Liver (tissue), 9 donors: ENCODE results near the gene CASP3. TPM values are rescaled to one million over a fixed set of nuclear protein-coding genes. Genes with fewer than 3 reads are reported as not detected.
"Not testable (repeated sequence)": the region's sequence is repeated elsewhere in the genome, so short reads cannot be mapped to it uniquely, and the experiment has no call there.

Experiments
- DNase-seq: peaks from one replicate; pipeline ENCODE4 v3.0.0-alpha.2; 2017; ENCODE audit warnings: low spot score
- H3K27ac ChIP-seq, 2 donors: one replicate each; pipeline ENCODE4 v1.7.0; 2013; ENCODE audit warnings: inconsistent platforms in 2 of 2, low read length in 2 of 2, control low read depth in 1 of 2, low read depth in 1 of 2, mild to moderate bottlenecking in 1 of 2
- H3K27me3 ChIP-seq, 4 donors: one replicate each; pipeline versions ENCODE4 v1.6.1 to v1.7.0; 2013; ENCODE audit warnings: low read length in 3 of 4, inconsistent platforms in 1 of 4, mild to moderate bottlenecking in 1 of 4, moderate library complexity in 1 of 4; ENCODE audit not compliant: control insufficient read depth in 4 of 4, insufficient read depth in 4 of 4
- H3K36me3 ChIP-seq, 4 donors: one replicate each; pipeline versions ENCODE4 v1.6.1 to v1.7.0; 2013; ENCODE audit warnings: low read length in 3 of 4, mild to moderate bottlenecking in 3 of 4, low read depth in 1 of 4, moderate library complexity in 1 of 4; ENCODE audit not compliant: control insufficient read depth in 4 of 4, insufficient read depth in 3 of 4
- H3K4me1 ChIP-seq, 4 donors: one replicate each; pipeline versions ENCODE4 v1.6.1 to v1.7.0; 2013; ENCODE audit warnings: low read length in 3 of 4, mild to moderate bottlenecking in 3 of 4, moderate library complexity in 1 of 4; ENCODE audit not compliant: control insufficient read depth in 4 of 4, insufficient read depth in 4 of 4
- H3K4me3 ChIP-seq, 3 donors: one replicate each; pipeline versions ENCODE4 v1.6.1 to v1.7.0; 2013; ENCODE audit warnings: low read length in 3 of 3, control low read depth in 1 of 3, low read depth in 1 of 3, mild to moderate bottlenecking in 1 of 3
- H3K9ac ChIP-seq, 2 donors: one replicate each; pipeline ENCODE4 v1.7.0; 2013; ENCODE audit warnings: low read length in 2 of 2, mild to moderate bottlenecking in 2 of 2, moderate library complexity in 2 of 2, control low read depth in 1 of 2, low read depth in 1 of 2
- H3K9me3 ChIP-seq, 4 donors: one replicate each; pipeline versions ENCODE4 v1.6.1 to v1.7.0; 2013; ENCODE audit warnings: low read length in 3 of 4; ENCODE audit not compliant: control insufficient read depth in 4 of 4
- ATF3 ChIP-seq: IDR thresholded peaks from 2 replicates; pipeline ENCODE4 v1.6.1; 2016; ENCODE audit warnings: antibody characterized with exemption
- EGR1 ChIP-seq, 2 donors: IDR thresholded peaks; 2 replicates each; pipeline ENCODE4 v1.6.1; 2016 to 2018; ENCODE audit warnings: antibody characterized with exemption in 2 of 2, low read depth in 2 of 2
- FOXA2 ChIP-seq: IDR thresholded peaks from 2 replicates; pipeline ENCODE4 v1.6.1; 2016; ENCODE audit warnings: antibody characterized with exemption
- HNF4A ChIP-seq, 2 donors: conservative IDR thresholded peaks; 2 replicates each; pipeline ENCODE4 v1.6.1; 2016; ENCODE audit warnings: antibody characterized with exemption in 2 of 2, mild to moderate bottlenecking in 2 of 2
- HNF4G ChIP-seq: IDR thresholded peaks from 2 replicates; pipeline ENCODE4 v1.6.1; 2016; ENCODE audit warnings: antibody characterized with exemption
- JUND ChIP-seq, 2 donors: IDR thresholded peaks; 2 replicates each; pipeline ENCODE4 v1.6.1; 2016; ENCODE audit warnings: antibody characterized with exemption in 2 of 2
- MAX ChIP-seq: IDR thresholded peaks from 2 replicates; pipeline ENCODE4 v1.6.1; 2016; ENCODE audit warnings: antibody characterized with exemption
- NR2F2 ChIP-seq: IDR thresholded peaks from 2 replicates; pipeline ENCODE4 v1.6.1; 2016; ENCODE audit warnings: antibody characterized with exemption
- RAD21 ChIP-seq, 2 donors: IDR thresholded peaks; 2 replicates each; pipeline ENCODE4 v1.6.1; 2016; ENCODE audit warnings: antibody characterized with exemption in 2 of 2, mild to moderate bottlenecking in 2 of 2
- RXRA ChIP-seq, 2 donors: IDR thresholded peaks; 2 replicates each; pipeline ENCODE4 v1.6.1; 2017 to 2018; ENCODE audit warnings: antibody characterized with exemption in 2 of 2, mild to moderate bottlenecking in 1 of 2
- SP1 ChIP-seq: IDR thresholded peaks from 2 replicates; pipeline ENCODE4 v1.6.1; 2018; ENCODE audit warnings: antibody characterized with exemption, mild to moderate bottlenecking
- TAF1 ChIP-seq: conservative IDR thresholded peaks from 2 replicates; pipeline ENCODE4 v1.6.1; 2016; ENCODE audit warnings: antibody characterized with exemption, mild to moderate bottlenecking
- YY1 ChIP-seq: IDR thresholded peaks from 2 replicates; pipeline ENCODE4 v1.6.1; 2016; ENCODE audit warnings: antibody characterized with exemption, mild to moderate bottlenecking
- ZBTB33 ChIP-seq: IDR thresholded peaks from 2 replicates; pipeline ENCODE4 v1.6.1; 2016; ENCODE audit warnings: antibody characterized with exemption
- WGBS: extraction: QIAGEN DNeasy Blood & Tissue Kit; methylation state at CpG from one replicate; pipeline ENCODE4 v1.1.7; 2013; 5-methylcytosine and 5-hydroxymethylcytosine counted together
- polyA plus RNA-seq, 2 donors: library from polyadenylated mRNA; stranded (reverse) in 1 of 2; unstranded in 1 of 2; fragments of 200-250 nt in 1 of 2; fragments of >200 nt in 1 of 2; fragmentation: Nextera tagmentation in 1 of 2; extraction: Ambion mirVana in 1 of 2; gene quantifications; one replicate each; pipeline versions ENCODE4 v1.2.1 to v1.2.3, GENCODE V29; 2013 to 2015
- total RNA-seq, 2 donors: library from RNA; depleted of rRNA; stranded (reverse); fragments of >200 nt; gene quantifications; one replicate each; pipeline ENCODE4 v1.2.3, GENCODE V29; 2014
- donor health status: healthy.
- donor health status: healthy.
- donor health status: healthy.
- donor health status: healthy.
- donor health status: healthy.

CASP3 gene
- total and polyA plus RNA-seq, 4 donors = 7.8 to 30.1 (median 11.8) TPM

- H3K36me3 ChIP-seq = peaks cover 0 to 4% (median 0%) of the 10 kb centered on the region in 4 donors
- H3K4me1 ChIP-seq = no peaks in the 10 kb centered on the region
- no peak overlapping the region for H3K9ac ChIP-seq
- H3K27me3 ChIP-seq = no peaks in the 10 kb centered on the region
- no peaks in the 10 kb centered on the region for H3K9me3 ChIP-seq
- 91% methylated on average over 3 of the region's 3 CpGs for WGBS
- TF ChIP-seq JUND (IDR thresholded peaks at IDR 0.05) (no peak), ATF3 (no peak), HNF4G (no peak), ZBTB33 (no peak), MAX (no peak)
- no peak for DNase-seq
- H3K4me3 ChIP-seq = no peak overlapping the region
- no peak overlapping the region for H3K27ac ChIP-seq
Measured at GRCh38 chr4:184657144-184657543, 7.9 kb upstream of the CASP3 start.

- H3K36me3 ChIP-seq = peaks cover 0 to 4% (median 0%) of the 10 kb centered on the region in 4 donors
- WGBS = 96% methylated on average over 8 of the region's 8 CpGs
- no peaks in the 10 kb centered on the region for H3K27me3 ChIP-seq
- TF ChIP-seq TAF1 (no peak), RAD21 (IDR thresholded peaks at IDR 0.05) (no peak), RXRA (IDR thresholded peaks at IDR 0.05) (no peak), SP1 (no peak), FOXA2 (no peak), HNF4G (no peak), HNF4A (conservative IDR thresholded peaks at IDR 0.05) (no peak), EGR1 (IDR thresholded peaks at IDR 0.05; ENCODE audit: low read depth in 2 of 2) (no peak)
- H3K4me3 ChIP-seq = no peak overlapping the region
- no peak for DNase-seq
- no peak overlapping the region for H3K27ac ChIP-seq
- no peaks in the 10 kb centered on the region for H3K4me1 ChIP-seq
- no peaks in the 10 kb centered on the region for H3K9me3 ChIP-seq
- no peak overlapping the region for H3K9ac ChIP-seq
Measured at GRCh38 chr4:184655889-184656869, 6.9 kb upstream of the CASP3 start.

GRCh38 chr4:184653650-184654049 is 4.4 kb upstream of the CASP3 start:
- Histone ChIP-seq H3K27ac (no peak overlapping the region), H3K9me3 (no peaks in the 10 kb centered on the region), H3K4me3 (no peak overlapping the region), H3K4me1 (peaks cover 0 to 11% (median 9%) of the 10 kb centered on the region in 4 donors), H3K36me3 (no peaks in the 10 kb centered on the region), H3K9ac (no peak overlapping the region), H3K27me3 (no peaks in the 10 kb centered on the region)
- TF ChIP-seq YY1 = no peak
- no peak for TF ChIP-seq SP1
- no peak for TF ChIP-seq MAX
- TF ChIP-seq NR2F2 = no peak
- no peak for TF ChIP-seq JUND (IDR thresholded peaks at IDR 0.05)
- TF ChIP-seq EGR1 (IDR thresholded peaks at IDR 0.05; ENCODE audit: low read depth in 2 of 2) = no peak
- no peak for TF ChIP-seq HNF4G
- TF ChIP-seq HNF4A (conservative IDR thresholded peaks at IDR 0.05) = no peak
- whole genome bisulfite sequencing = 62% methylated on average over 2 of the region's 2 CpGs
- DNase-seq = no peak

- H3K4me3 ChIP-seq, H3K9me3 ChIP-seq, H3K27ac ChIP-seq, H3K9ac ChIP-seq, H3K36me3 ChIP-seq, H3K27me3 ChIP-seq, DNase-seq: not testable (repeated sequence)
- H3K4me1 ChIP-seq = peaks cover 0 to 20% (median 15%) of the 10 kb centered on the region in 4 donors
Measured at GRCh38 chr4:184652681-184653080, 3.4 kb upstream of the CASP3 start.
